Measurements from ENCODE around the gene TMOD3.

TMOD3 gene

GRCh38 chr15:51952805-51953204 lies 123.4 kb downstream of the TMOD3 start:
- H3K36me3 Mint-ChIP-seq (ENCODE audit: low read depth) = peaks cover 76% of the 10 kb centered on the region

GRCh38 chr15:51955504-51955903 lies 126.1 kb downstream of the TMOD3 start:
- TF ChIP-seq CTCF (IDR thresholded peaks at IDR 0.05; ENCODE audit: unreplicated experiment in 3 of 3) = no peak
- Mint-ChIP-seq H3K27me3 (ENCODE audit: low read depth) (no peaks in the 10 kb centered on the region), H3K4me3 (no peak overlapping the region), H3K27ac (no peak overlapping the region), H3K9me3 (no peaks in the 10 kb centered on the region), H3K36me3 (ENCODE audit: low read depth) (peaks cover 75% of the 10 kb centered on the region), H3K4me1 (no peaks in the 10 kb centered on the region)

More at GRCh38 chr15:51952805-51953204, 123.4 kb downstream of the TMOD3 start:
- Mint-ChIP-seq H3K27ac (no peak overlapping the region), H3K9me3 (no peaks in the 10 kb centered on the region), H3K4me1 (no peaks in the 10 kb centered on the region), H3K27me3 (ENCODE audit: low read depth) (no peaks in the 10 kb centered on the region), H3K4me3 (no peak overlapping the region)
- no peak for TF ChIP-seq CTCF (IDR thresholded peaks at IDR 0.05; ENCODE audit: unreplicated experiment in 3 of 3)

Data from nephron (organoid).